ENCODE data around the gene MMP17.
"Not testable (repeated sequence)": the region's sequence is repeated elsewhere in the genome, so short reads cannot be mapped to it uniquely, and the experiment has no call there.

GRCh38 chr12:131891722-131892121 is 63.5 kb downstream of the MMP17 start:
- not testable (repeated sequence) for TF ChIP-seq HOXA7 (CRISPR knock-in tag; IDR thresholded peaks at IDR 0.05; ENCODE audit: borderline replicate concordance); ZNF544 (tag by site-specific recombination; IDR thresholded peaks at IDR 0.05); ZNF248 (tag by site-specific recombination; IDR thresholded peaks at IDR 0.05); GLI2 (tag by site-specific recombination; IDR thresholded peaks at IDR 0.05; ENCODE audit: borderline replicate concordance, low read depth); ZFP41 (tag by site-specific recombination; IDR thresholded peaks at IDR 0.05; ENCODE audit: borderline replicate concordance)
- TF ChIP-seq, protein P1, sequence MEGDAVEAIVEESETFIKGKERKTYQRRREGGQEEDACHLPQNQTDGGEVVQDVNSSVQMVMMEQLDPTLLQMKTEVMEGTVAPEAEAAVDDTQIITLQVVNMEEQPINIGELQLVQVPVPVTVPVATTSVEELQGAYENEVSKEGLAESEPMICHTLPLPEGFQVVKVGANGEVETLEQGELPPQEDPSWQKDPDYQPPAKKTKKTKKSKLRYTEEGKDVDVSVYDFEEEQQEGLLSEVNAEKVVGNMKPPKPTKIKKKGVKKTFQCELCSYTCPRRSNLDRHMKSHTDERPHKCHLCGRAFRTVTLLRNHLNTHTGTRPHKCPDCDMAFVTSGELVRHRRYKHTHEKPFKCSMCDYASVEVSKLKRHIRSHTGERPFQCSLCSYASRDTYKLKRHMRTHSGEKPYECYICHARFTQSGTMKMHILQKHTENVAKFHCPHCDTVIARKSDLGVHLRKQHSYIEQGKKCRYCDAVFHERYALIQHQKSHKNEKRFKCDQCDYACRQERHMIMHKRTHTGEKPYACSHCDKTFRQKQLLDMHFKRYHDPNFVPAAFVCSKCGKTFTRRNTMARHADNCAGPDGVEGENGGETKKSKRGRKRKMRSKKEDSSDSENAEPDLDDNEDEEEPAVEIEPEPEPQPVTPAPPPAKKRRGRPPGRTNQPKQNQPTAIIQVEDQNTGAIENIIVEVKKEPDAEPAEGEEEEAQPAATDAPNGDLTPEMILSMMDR (tag by site-specific recombination; IDR thresholded peaks at IDR 0.05) = not testable (repeated sequence)
